Endothelial cell of umbilical vein (primary cell): ENCODE data around the gene AOC2. TPM values are rescaled to one million over a fixed set of nuclear protein-coding genes. Genes with fewer than 3 reads are reported as not detected.

Experiments
- BruUV-seq: library from RNA; stranded (reverse); fragments of 400-500 nt; replicated peaks from 2 replicates; lab custom pipeline; 2021; lab: Mats Ljungman, UMichigan
- CTCF ChIA-PET: fragments of 300-600, 350-600 bp; sonication (Branson Sonifier 250); formaldehyde crosslinking; loops from one replicate; lab custom pipeline; 2021; ENCODE audit warnings: antibody characterized with exemption, inconsistent platforms; lab: Charles Lee
- POLR2A ChIA-PET: fragments of 300-600, 350-600 bp; sonication (Branson Sonifier 250); formaldehyde crosslinking; loops from one replicate; lab custom pipeline; 2021; ENCODE audit warnings: antibody characterized with exemption, inconsistent platforms; lab: Charles Lee
- DNase-seq: peaks from one replicate; pipeline ENCODE4 v3.0.0-alpha.2; 2011; ENCODE audit warnings: low read depth, low spot score
- FAIRE-seq: peaks from 2 replicates; lab custom pipeline; 2011; peaks lifted over from hg19 to GRCh38; lab: Jason Lieb, UNC
- H2AFZ ChIP-seq: 2 replicates; pipeline ENCODE4 v1.6.0; 2012; ENCODE audit warnings: low read depth, low read length, control low read depth, inconsistent platforms
- H3K27ac ChIP-seq: 2 replicates; pipeline ENCODE4 v1.5.1; 2011; ENCODE audit warnings: low read depth, mild to moderate bottlenecking, control low read depth, low read length, moderate library complexity; ENCODE audit not compliant: insufficient read depth
- H3K27me3 ChIP-seq, 2 experiments: 2 replicates each; pipeline versions ENCODE4 v1.6.0 to v1.6.1; 2011; ENCODE audit warnings: low read length in 2 of 2, mixed read lengths in 1 of 2; ENCODE audit not compliant: control insufficient read depth in 2 of 2, insufficient read depth in 2 of 2
- H3K36me3 ChIP-seq, 2 experiments: 2 replicates in 1 of 2; 3 replicates in 1 of 2; pipeline ENCODE4 v1.5.1; 2011; ENCODE audit warnings: low read length in 2 of 2, mild to moderate bottlenecking in 1 of 2, moderate library complexity in 1 of 2; ENCODE audit not compliant: control insufficient read depth in 2 of 2, insufficient read depth in 2 of 2; ENCODE audit errors: extremely low read depth in 1 of 2
- H3K4me1 ChIP-seq: 3 replicates; pipeline ENCODE4 v1.5.1; 2011; ENCODE audit warnings: mild to moderate bottlenecking, low read length; ENCODE audit not compliant: control insufficient read depth, insufficient read depth; ENCODE audit errors: extremely low read depth
- H3K4me2 ChIP-seq: 2 replicates; pipeline ENCODE4 v1.6.1; 2011; ENCODE audit warnings: low read length, control low read depth, mixed read lengths; ENCODE audit not compliant: insufficient read depth
- H3K4me3 ChIP-seq, 3 experiments: fragments of 200-600 bp in 1 of 3; sonication (generic), shearing (Covaris generic) in 1 of 3; replicated peaks in 1 of 3; 2 replicates each; pipeline ENCODE4 v1.5.1; 2011 to 2016; ENCODE audit warnings: control low read depth in 3 of 3, low read length in 3 of 3, mild to moderate bottlenecking in 2 of 3, inconsistent platforms in 1 of 3, low read depth in 1 of 3, moderate library complexity in 1 of 3; ENCODE audit not compliant: insufficient read depth in 1 of 3
- H3K79me2 ChIP-seq: 2 replicates; pipeline ENCODE4 v1.6.0; 2012; ENCODE audit warnings: low read length, inconsistent platforms; ENCODE audit not compliant: control insufficient read depth, insufficient read depth
- H3K9ac ChIP-seq: replicated peaks from 2 replicates; pipeline ENCODE3; 2011; ENCODE audit warnings: low read length, control low read depth; ENCODE audit not compliant: insufficient read depth; ENCODE audit errors: extremely low read depth
- H3K9me1 ChIP-seq: replicated peaks from 3 replicates; pipeline ENCODE4 v1.6.0; 2011; ENCODE audit warnings: mild to moderate bottlenecking, low read length; ENCODE audit not compliant: control insufficient read depth, insufficient read depth; ENCODE audit errors: extremely low read depth
- H3K9me3 ChIP-seq: replicated peaks from 2 replicates; pipeline ENCODE4 v1.5.1; 2012; ENCODE audit warnings: low read length, inconsistent platforms; ENCODE audit not compliant: control insufficient read depth, insufficient read depth
- H4K20me1 ChIP-seq: replicated peaks from 2 replicates; pipeline ENCODE3; 2011; ENCODE audit warnings: mild to moderate bottlenecking, low read length; ENCODE audit not compliant: control insufficient read depth, insufficient read depth; ENCODE audit errors: extremely low read depth
- CTCF ChIP-seq, 2 donors: IDR thresholded peaks; 1 replicate in 1 of 2; 2 replicates in 1 of 2; pipeline ENCODE4 v1.5.1; 2011; ENCODE audit warnings: low read length in 2 of 2, mild to moderate bottlenecking in 2 of 2, moderate library complexity in 2 of 2, control low read depth in 1 of 2, inconsistent platforms in 1 of 2, low read depth in 1 of 2; ENCODE audit not compliant: insufficient read depth in 1 of 2; ENCODE audit errors: extremely low read depth in 1 of 2
- EZH2 ChIP-seq: IDR thresholded peaks from 2 replicates; pipeline ENCODE4 v1.6.1; 2012; ENCODE audit warnings: borderline replicate concordance, low read depth, mild to moderate bottlenecking, moderate library complexity, low read length, inconsistent platforms; ENCODE audit not compliant: severe bottlenecking
- FOS ChIP-seq: IDR thresholded peaks from 2 replicates; pipeline ENCODE4 v1.6.1; 2011; ENCODE audit warnings: mild to moderate bottlenecking, low read length, moderate library complexity, borderline replicate concordance; ENCODE audit not compliant: insufficient read depth
- GATA2 ChIP-seq: IDR thresholded peaks from 2 replicates; pipeline ENCODE4 v1.7.0; 2011; ENCODE audit warnings: low read depth, mild to moderate bottlenecking, moderate library complexity, mixed read lengths, low read length; ENCODE audit not compliant: insufficient read length, insufficient read depth
- JUN ChIP-seq: IDR thresholded peaks from 2 replicates; pipeline ENCODE4 v1.6.1; 2011; ENCODE audit warnings: borderline replicate concordance, low read depth; ENCODE audit not compliant: insufficient read length, insufficient read depth
- MYC ChIP-seq: IDR thresholded peaks from one replicate; pipeline ENCODE4 v1.6.1; 2011; ENCODE audit warnings: mild to moderate bottlenecking, low read depth, low read length
- POLR2A ChIP-seq: IDR thresholded peaks from 2 replicates; pipeline ENCODE4 v1.6.1; 2012; ENCODE audit warnings: low read depth, mild to moderate bottlenecking, control low read depth, low read length
- dilution Hi-C: fragments of 300-500 bp; cut with MboI; formaldehyde crosslinking; loops from one replicate; pipeline ENCODE4 v1.15.0; 2019; ENCODE audit warnings: low sequenced_read_pairs; ENCODE audit not compliant: extremely low pct_ligation_motif_present
- intact Hi-C: fragments of 100-400 bp; cut with micrococcal nuclease; formaldehyde crosslinking; loops from one replicate; pipeline ENCODE4 v1.10.0; 2022
- polyA plus RNA-seq, 4 experiments: library from polyadenylated mRNA; depleted of rRNA in 3 of 4; stranded (reverse) in 3 of 4; unstranded in 1 of 4; fragments of >200 nt; gene quantifications; 2 replicates each; pipeline versions ENCODE4 v1.2.1 to v1.2.3, GENCODE V29; 2011 to 2012; ENCODE audit warnings: missing spikeins in 1 of 4
- total RNA-seq: library from RNA; stranded (reverse); gene quantifications from 2 replicates; pipeline ENCODE4 v1.2.3, GENCODE V29; 2021

AOC2 gene
- total and polyA plus RNA-seq, 2 donors (not counting 3 experiments of a cell fraction or from before 2014, with no cell fraction given) = 0.62 to 1.9 TPM

GRCh38 chr17:42797067-42798007 lies 47.0 kb upstream of the AOC2 start:
- Histone ChIP-seq H3K9ac (peak overlapping the region; percentile 64), H3K36me3 (peaks cover 0 to 2% of the 10 kb centered on the region in 2 experiments), H3K27ac (no peak overlapping the region), H3K9me1 (no peaks in the 10 kb centered on the region), H4K20me1 (no peaks in the 10 kb centered on the region), H3K27me3 (no peaks in the 10 kb centered on the region), H3K9me3 (no peaks in the 10 kb centered on the region), H3K4me3 (peak overlapping the region in 2 of 3 experiments; percentile 71 to 76), H3K4me2 (peak overlapping the region; percentile 77), H3K79me2 (no peaks in the 10 kb centered on the region), H3K4me1 (peaks cover 11% of the 10 kb centered on the region), H2AFZ (no peak overlapping the region)
- no peak for FAIRE-seq
- intact Hi-C loops (loop anchor here (1.0 to 2.0 kb wide), 3 partner anchors 23 to 53 kb away; partner anchors contain the start of genes EZH1 and PSME3), dilution Hi-C loops (no loop called here)
- no peak for DNase-seq
- POLR2A ChIA-PET = no interaction called here
- TF ChIP-seq EZH2 (no peak), FOS (no peak), MYC (no peak), JUN (no peak), CTCF (IDR thresholded peaks at IDR 0.05; ENCODE audit: extremely low read depth in 1 of 2, insufficient read depth in 1 of 2, low read depth in 1 of 2, low read length in 2 of 2) (no peak), POLR2A (no peak), GATA2 (no peak)
- BruUV-seq = TSS peak; percentile 72
- CTCF ChIA-PET = interaction anchor here (2.2 to 3.2 kb wide), 3 partner anchors 23 to 34 kb away, joined by 10 to 14 read pairs (median 10); partner anchors contain the start of gene BECN1
